ENCODE data around the gene NOTCH2. TPM values are rescaled to one million over a fixed set of nuclear protein-coding genes. Genes with fewer than 3 reads are reported as not detected.
A peak's percentile ranks its signal among the peaks of the same experiment; 100 is the strongest.

NOTCH2 gene
- total RNA-seq, 1 donor from 2014 or later: 84.2 TPM

DNA sequence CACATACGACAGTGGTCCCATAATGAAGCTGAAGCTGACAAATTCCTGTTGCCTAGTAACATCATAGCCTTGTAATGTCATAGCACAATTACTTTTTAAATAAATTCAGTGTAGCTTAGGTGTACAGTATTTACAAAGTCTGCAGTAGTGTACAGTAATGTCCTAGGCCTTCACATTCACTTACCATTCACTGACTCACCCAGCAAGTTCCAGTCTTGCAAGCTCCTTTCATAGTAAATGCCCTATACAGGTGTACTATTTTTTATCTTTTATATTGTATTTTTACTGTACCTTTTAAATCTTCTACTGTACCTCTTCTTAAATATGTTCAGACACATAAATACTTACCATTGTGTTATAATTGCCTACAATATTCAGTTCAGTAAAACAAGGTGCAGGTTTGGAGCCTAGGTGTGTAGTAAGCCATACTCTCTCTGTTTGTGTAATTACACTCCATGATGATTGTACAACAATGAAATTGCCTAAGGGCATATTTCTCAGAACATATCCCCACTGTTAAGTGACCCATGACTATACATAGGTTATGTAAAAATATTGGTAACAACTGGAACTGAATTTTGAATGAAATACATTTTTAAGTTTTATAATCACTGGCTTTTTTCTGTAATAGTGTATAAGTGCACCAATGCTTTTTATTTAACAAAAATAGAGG lies 139.7 kb downstream of the NOTCH2 start:
- Mint-ChIP-seq H3K27ac (ENCODE audit: unreplicated experiment) (no peak overlapping the region), H3K9me3 (peaks cover 5% of the 10 kb centered on the region), H3K4me1 (peaks cover 10% of the 10 kb centered on the region), H3K36me3 (ENCODE audit: low read depth) (peaks cover 37% of the 10 kb centered on the region), H3K4me3 (no peak overlapping the region), H3K27me3 (ENCODE audit: low read depth) (no peaks in the 10 kb centered on the region)
- TF ChIP-seq, protein P1, sequence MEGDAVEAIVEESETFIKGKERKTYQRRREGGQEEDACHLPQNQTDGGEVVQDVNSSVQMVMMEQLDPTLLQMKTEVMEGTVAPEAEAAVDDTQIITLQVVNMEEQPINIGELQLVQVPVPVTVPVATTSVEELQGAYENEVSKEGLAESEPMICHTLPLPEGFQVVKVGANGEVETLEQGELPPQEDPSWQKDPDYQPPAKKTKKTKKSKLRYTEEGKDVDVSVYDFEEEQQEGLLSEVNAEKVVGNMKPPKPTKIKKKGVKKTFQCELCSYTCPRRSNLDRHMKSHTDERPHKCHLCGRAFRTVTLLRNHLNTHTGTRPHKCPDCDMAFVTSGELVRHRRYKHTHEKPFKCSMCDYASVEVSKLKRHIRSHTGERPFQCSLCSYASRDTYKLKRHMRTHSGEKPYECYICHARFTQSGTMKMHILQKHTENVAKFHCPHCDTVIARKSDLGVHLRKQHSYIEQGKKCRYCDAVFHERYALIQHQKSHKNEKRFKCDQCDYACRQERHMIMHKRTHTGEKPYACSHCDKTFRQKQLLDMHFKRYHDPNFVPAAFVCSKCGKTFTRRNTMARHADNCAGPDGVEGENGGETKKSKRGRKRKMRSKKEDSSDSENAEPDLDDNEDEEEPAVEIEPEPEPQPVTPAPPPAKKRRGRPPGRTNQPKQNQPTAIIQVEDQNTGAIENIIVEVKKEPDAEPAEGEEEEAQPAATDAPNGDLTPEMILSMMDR (conservative IDR thresholded peaks at IDR 0.05): no peak
- DNase-seq (ENCODE audit: low read depth, low spot score): no peak

DNA sequence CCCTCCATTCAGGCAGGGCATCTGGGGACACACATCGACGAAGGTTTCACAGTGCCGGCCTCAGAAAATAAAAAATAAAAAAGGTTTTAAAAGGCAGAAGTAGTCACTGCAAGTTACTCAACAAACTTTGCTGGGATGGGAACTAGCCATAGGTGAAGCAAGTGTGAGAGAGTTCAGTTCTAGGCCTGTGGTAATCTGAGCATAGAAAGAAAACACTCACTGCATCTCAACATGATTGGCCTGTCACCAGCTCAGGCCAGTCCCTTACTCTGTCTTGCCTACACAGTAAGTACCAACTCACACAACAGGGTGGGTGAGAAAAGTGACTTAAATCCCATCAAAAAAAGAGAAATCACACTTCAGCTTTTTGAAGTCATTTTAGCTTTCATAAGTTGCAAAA lies 142.9 kb downstream of the NOTCH2 start:
- Mint-ChIP-seq H3K36me3 (ENCODE audit: low read depth) (peaks cover 25% of the 10 kb centered on the region), H3K9me3 (no peaks in the 10 kb centered on the region), H3K4me3 (no peak overlapping the region), H3K4me1 (peaks cover 10% of the 10 kb centered on the region), H3K27me3 (ENCODE audit: low read depth) (no peaks in the 10 kb centered on the region), H3K27ac (ENCODE audit: unreplicated experiment) (no peak overlapping the region)
- DNase-seq (ENCODE audit: low read depth, low spot score): no peak
- TF ChIP-seq, protein P1 (conservative IDR thresholded peaks at IDR 0.05): no peak

DNA sequence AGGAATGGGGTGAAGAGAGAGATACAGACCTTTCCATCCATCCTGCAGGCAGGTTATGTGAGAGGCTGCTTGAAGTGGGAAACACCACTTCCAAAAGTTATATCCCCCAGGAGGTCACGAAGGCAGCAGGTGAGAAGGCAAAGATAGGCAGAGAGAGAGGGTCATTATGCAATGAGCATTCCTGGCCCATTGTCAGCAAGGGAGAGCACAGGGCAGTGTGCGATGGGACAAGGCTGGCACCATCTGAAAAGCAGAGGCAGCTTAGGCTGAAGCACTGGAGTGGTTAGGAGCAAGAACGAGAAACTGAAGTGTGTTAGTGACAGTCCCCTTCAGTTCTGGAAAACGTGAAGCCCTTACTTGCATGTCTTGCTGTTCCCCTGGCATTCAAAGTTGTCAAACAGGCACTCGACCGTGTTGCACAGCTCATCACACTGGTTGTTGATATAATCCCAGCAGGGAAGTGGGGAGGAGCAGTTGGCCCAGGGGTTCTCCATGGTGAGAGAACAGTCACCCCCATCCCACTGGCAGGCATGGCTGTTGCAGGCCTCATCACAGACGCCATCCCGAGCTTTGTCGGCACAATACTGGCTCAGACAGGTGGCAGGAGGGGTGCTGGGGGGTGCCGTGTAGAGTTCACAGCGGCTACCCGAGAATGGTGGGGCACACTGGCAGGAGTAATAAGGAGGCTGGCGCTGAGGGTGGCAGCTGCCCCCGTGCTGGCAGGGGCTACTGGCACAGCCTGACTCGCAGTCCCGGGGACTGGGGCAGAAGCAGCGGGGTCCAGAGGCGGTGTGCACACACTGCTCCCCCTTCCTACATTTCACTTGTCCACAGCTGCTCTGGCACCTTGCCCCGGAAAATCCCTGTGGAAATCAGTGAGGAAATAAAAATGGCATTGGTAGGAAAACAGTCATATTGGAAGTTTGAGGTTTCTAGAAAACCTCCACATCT lies 144.2 kb downstream of the NOTCH2 start:
- Mint-ChIP-seq H3K9me3 (no peaks in the 10 kb centered on the region), H3K4me3 (no peak overlapping the region), H3K4me1 (peaks cover 10% of the 10 kb centered on the region), H3K27me3 (ENCODE audit: low read depth) (no peaks in the 10 kb centered on the region), H3K27ac (ENCODE audit: unreplicated experiment) (no peak overlapping the region), H3K36me3 (ENCODE audit: low read depth) (peaks cover 34% of the 10 kb centered on the region)
- no peak for DNase-seq (ENCODE audit: low read depth, low spot score)
- TF ChIP-seq, protein P1 (conservative IDR thresholded peaks at IDR 0.05): no peak

DNA sequence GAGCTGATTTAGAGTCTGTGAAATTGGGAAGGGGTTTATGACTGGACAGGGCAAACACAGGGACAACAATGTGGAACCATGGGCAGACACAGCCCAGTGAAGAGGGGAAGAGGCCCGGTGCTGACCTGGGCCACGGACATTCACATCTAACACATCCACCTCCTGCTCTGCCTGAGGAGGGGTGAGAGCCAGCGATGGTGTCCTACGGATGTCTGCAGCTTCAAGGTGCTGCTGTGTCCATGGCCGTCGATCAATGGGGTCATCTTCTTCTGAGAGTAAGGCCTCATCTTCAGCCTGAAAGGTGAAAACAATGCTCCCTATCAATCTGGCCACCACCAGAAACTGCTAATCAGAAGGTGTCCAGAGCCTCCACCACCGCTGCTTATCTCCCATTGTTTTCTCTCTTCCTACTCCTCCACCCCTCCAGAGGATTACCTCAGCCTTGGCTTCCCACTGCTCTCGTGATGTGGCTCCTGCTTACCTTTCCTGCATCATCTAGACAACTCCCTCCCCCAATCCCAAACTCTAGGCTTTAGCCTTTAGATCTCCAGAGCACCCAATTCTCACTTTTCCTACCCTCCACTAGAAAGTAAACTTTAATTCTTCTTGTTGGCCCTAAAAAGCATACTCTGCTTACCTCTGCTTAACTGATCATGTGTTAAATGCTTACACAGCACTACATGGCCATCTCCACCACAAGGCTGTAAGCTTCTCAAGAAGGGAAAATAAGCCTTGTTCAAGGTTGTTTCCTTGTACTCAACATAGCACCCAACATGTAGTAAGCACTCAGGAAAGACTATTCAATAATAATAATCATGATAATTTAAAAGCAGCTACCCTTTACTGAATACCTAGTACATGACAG lies 149.1 kb downstream of the NOTCH2 start:
- H3K27ac Mint-ChIP-seq (ENCODE audit: unreplicated experiment): peak overlapping the region; percentile 53
- no peaks in the 10 kb centered on the region for H3K4me1 Mint-ChIP-seq
- DNase-seq (ENCODE audit: low read depth, low spot score): no peak
- H3K9me3 Mint-ChIP-seq: no peaks in the 10 kb centered on the region
- H3K36me3 Mint-ChIP-seq (ENCODE audit: low read depth): peaks cover 50% of the 10 kb centered on the region
- H3K4me3 Mint-ChIP-seq: no peak overlapping the region
- TF ChIP-seq, protein P1 (conservative IDR thresholded peaks at IDR 0.05): no peak
- no peaks in the 10 kb centered on the region for H3K27me3 Mint-ChIP-seq (ENCODE audit: low read depth)

DNA sequence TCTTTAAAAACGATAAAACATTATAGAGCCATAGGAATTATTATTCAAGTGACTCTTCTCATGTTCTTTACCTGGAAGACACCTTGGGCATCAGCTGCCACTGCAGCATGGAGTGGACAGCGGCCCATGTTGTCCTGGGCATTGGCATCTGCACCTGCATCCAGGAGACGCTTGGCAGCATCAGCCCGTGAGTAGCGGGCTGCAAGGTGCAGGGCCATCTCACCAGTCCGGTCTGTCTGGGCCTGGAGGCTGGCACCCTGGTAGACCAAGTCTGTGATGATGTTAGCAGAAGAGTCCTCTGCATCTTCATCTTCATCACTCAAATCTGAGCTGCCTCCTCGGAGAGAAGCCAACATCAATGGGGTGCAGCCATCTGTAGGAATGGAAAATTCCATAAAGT lies 150.2 kb downstream of the NOTCH2 start:
- H3K4me1 Mint-ChIP-seq: no peaks in the 10 kb centered on the region
- no peaks in the 10 kb centered on the region for H3K9me3 Mint-ChIP-seq
- H3K4me3 Mint-ChIP-seq: no peak overlapping the region
- H3K36me3 Mint-ChIP-seq (ENCODE audit: low read depth): peaks cover 52% of the 10 kb centered on the region
- no peaks in the 10 kb centered on the region for H3K27me3 Mint-ChIP-seq (ENCODE audit: low read depth)
- no peak overlapping the region for H3K27ac Mint-ChIP-seq (ENCODE audit: unreplicated experiment)
- TF ChIP-seq, protein P1 (conservative IDR thresholded peaks at IDR 0.05): no peak
- no peak for DNase-seq (ENCODE audit: low read depth, low spot score)

All from neural crest cell (in vitro differentiated cells).